Measurements from ENCODE around the gene MAN2A1. TPM values are rescaled to one million over a fixed set of nuclear protein-coding genes. Genes with fewer than 3 reads are reported as not detected.

MAN2A1 gene
- polyA plus RNA-seq, 1 experiment, result 55.8 TPM

DNA sequence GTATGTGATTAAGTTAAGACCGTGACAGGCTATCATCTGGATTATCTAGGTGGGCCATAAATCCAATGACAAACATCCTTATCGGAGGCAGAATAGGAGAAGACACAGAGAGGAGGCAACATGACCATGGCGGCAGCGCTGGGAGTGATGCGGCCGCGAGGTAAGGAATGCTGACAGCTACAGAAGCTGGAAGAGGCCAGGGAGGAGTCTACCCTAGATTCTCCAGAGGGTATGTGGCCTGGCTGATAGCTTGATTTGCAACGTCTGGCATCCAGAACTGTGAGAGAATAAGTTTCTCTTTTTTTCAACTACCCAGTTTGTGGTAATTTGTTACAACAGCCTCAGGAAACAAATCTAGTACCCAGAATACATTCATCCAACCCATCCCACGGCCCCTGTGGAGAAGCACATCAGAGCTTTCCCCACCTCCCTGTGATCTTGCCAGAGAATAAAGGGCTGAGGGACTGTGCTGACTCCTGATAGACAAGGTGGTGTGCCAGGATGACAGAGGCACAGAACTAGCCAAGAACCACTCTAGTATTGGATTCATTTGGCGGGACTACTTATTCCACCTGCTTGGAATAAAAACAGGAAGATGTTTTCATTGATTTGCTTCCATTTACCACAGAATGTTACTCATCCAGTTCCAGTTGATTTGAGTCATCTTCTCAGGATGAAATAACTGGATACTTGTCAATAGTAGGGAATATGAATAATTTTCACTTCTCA is 187.4 kb downstream of the MAN2A1 start:
- CTCF ChIA-PET, result no interaction called here
- POLR2A ChIA-PET, result no interaction called here
- Histone ChIP-seq H3K27ac (ENCODE audit: low read depth, low read length) (no peak overlapping the region), H3K4me3 (ENCODE audit: low read depth, low read length) (no peak overlapping the region), H3K27me3 (ENCODE audit: control insufficient read depth, insufficient read depth, low read length) (no peaks in the 10 kb centered on the region), H3K9me3 (ENCODE audit: control insufficient read depth, insufficient read depth, low read length) (no peaks in the 10 kb centered on the region)
- DNase-seq (ENCODE audit: low read depth, low spot score), result no peak
- TF ChIP-seq, protein P1, sequence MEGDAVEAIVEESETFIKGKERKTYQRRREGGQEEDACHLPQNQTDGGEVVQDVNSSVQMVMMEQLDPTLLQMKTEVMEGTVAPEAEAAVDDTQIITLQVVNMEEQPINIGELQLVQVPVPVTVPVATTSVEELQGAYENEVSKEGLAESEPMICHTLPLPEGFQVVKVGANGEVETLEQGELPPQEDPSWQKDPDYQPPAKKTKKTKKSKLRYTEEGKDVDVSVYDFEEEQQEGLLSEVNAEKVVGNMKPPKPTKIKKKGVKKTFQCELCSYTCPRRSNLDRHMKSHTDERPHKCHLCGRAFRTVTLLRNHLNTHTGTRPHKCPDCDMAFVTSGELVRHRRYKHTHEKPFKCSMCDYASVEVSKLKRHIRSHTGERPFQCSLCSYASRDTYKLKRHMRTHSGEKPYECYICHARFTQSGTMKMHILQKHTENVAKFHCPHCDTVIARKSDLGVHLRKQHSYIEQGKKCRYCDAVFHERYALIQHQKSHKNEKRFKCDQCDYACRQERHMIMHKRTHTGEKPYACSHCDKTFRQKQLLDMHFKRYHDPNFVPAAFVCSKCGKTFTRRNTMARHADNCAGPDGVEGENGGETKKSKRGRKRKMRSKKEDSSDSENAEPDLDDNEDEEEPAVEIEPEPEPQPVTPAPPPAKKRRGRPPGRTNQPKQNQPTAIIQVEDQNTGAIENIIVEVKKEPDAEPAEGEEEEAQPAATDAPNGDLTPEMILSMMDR (IDR thresholded peaks at IDR 0.05; ENCODE audit: low read depth, low read length), result no peak

DNA sequence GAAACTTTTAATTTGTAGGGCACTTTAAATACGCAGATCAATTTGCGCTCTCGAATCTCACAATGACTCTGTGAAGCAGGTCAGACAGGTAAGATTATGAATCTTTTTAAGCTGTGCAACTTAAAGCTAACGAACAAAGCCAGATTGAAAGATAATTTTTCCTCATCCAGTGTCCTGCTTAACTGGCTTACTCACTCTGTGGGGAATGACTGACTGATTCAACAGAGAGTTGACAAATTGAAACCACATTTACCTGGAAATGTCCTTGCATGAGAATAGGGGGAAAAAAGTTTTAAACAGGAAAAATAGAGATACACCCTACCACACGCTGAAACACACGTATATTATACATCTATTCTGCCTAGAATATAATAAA is 187.9 kb downstream of the MAN2A1 start:
- Histone ChIP-seq H3K4me3 (ENCODE audit: low read depth, low read length) (no peak overlapping the region), H3K27me3 (ENCODE audit: control insufficient read depth, insufficient read depth, low read length) (no peaks in the 10 kb centered on the region), H3K27ac (ENCODE audit: low read depth, low read length) (no peak overlapping the region), H3K9me3 (ENCODE audit: control insufficient read depth, insufficient read depth, low read length) (no peaks in the 10 kb centered on the region)
- POLR2A ChIA-PET, result no interaction called here
- no peak for DNase-seq (ENCODE audit: low read depth, low spot score)
- TF ChIP-seq, protein P1 (IDR thresholded peaks at IDR 0.05; ENCODE audit: low read depth, low read length), result no peak
- CTCF ChIA-PET, result no interaction called here

DNA sequence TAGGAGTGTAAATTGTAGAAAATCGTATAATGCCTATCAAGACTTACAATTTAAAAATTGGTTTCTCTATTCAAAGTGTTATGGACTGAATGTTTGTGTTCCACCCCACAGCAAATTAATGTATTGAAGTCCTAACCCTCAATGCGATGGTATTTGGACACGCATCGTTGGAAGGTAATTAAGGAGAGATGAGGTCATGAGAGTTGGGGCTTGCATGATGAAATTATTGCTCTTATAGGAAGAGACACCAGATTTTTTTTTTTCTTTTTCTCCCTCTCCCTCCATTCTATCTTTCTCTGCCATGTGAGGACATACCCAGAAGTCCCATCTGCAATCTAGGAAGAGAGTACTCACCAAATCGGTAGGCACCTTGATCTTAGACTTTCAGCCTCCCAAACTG is 189.2 kb downstream of the MAN2A1 start:
- ChIA-PET CTCF (no interaction called here), POLR2A (no interaction called here)
- Histone ChIP-seq H3K4me3 (ENCODE audit: low read depth, low read length) (no peak overlapping the region), H3K27me3 (ENCODE audit: control insufficient read depth, insufficient read depth, low read length) (no peaks in the 10 kb centered on the region), H3K27ac (ENCODE audit: low read depth, low read length) (no peak overlapping the region), H3K9me3 (ENCODE audit: control insufficient read depth, insufficient read depth, low read length) (no peaks in the 10 kb centered on the region)
- no peak for DNase-seq (ENCODE audit: low read depth, low spot score)
- TF ChIP-seq, protein P1 (IDR thresholded peaks at IDR 0.05; ENCODE audit: low read depth, low read length), result no peak

DNA sequence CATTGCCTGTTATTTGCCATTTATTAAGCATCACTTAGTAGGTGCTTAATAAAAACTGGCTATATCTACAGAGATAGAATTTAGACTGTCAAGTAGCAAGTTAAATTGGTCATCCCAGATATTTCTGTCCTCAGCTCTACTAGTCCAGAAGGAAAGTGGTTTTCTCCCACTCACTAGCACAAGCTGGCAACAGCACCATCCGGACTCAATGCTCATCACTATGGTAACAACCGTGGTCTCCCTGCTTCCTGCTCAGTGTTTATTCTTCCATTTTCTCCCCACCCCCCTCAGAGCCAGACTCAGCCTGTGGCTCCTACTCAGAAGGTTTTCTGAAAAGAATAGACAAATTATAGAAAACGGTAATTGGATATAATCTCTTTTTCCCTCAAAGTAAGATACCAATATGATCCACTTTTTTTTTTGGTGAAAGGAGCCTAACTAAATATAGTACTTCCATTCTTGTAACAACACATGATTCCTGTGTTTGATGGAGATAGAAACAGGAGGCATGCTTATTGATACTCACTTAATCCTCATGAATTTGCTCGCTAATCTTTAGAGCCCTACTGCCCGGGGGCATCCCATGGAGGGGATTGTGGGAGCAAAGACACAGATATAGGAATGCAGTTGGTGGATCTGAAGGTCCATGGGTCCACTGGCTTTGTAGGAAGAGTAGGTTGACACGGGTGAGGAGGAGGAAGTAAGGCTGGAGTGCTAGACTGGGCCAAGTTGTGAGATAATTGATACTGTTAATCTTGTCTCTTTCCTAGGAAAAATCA is 191.4 kb downstream of the MAN2A1 start:
- Histone ChIP-seq H3K27ac (ENCODE audit: low read depth, low read length) (no peak overlapping the region), H3K27me3 (ENCODE audit: control insufficient read depth, insufficient read depth, low read length) (no peaks in the 10 kb centered on the region), H3K4me3 (ENCODE audit: low read depth, low read length) (no peak overlapping the region), H3K9me3 (ENCODE audit: control insufficient read depth, insufficient read depth, low read length) (peaks cover 6% of the 10 kb centered on the region; the same call in 1 of the 2 replicates)
- TF ChIP-seq, protein P1 (IDR thresholded peaks at IDR 0.05; ENCODE audit: low read depth, low read length), result no peak
- ChIA-PET POLR2A (no interaction called here), CTCF (no interaction called here)
- DNase-seq (ENCODE audit: low read depth, low spot score), result no peak

DNA sequence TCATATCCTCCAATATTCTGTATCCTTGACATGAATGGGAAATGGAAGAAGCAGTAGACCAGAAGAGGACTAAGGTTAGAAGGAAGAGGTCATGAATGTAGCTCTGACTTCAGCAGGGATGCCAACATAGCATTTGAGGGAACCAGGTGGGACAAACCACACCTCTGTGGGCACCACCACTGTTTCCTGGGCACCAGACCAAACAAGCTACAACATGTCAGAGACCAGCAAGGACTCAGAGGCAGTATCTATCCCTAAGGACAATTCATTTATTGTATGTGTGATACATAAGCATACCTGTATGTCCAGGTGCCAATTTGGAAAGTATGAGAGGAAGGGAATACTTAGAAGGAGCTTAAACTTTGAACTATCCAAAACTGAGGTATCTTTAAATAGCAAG is 192.8 kb downstream of the MAN2A1 start:
- POLR2A ChIA-PET, result no interaction called here
- H3K27me3 ChIP-seq (ENCODE audit: control insufficient read depth, insufficient read depth, low read length), result no peaks in the 10 kb centered on the region

More for the DNA sequence above, 192.8 kb downstream of the MAN2A1 start:
- no peak overlapping the region for H3K4me3 ChIP-seq (ENCODE audit: low read depth, low read length)
- CTCF ChIA-PET, result interaction anchor here (1.0 kb wide), 1 partner anchor 194 kb away, joined by 3 read pairs; no protein-coding TSS in a partner anchor
- DNase-seq (ENCODE audit: low read depth, low spot score), result no peak
- TF ChIP-seq, protein P1 (IDR thresholded peaks at IDR 0.05; ENCODE audit: low read depth, low read length), result no peak
- H3K27ac ChIP-seq (ENCODE audit: low read depth, low read length), result no peak overlapping the region
- H3K9me3 ChIP-seq (ENCODE audit: control insufficient read depth, insufficient read depth, low read length), result peaks cover 6% of the 10 kb centered on the region; the same call in 1 of the 2 replicates

All from AG04450 (cell line).